HG03521 (cell line): ENCODE measurements around the gene C1orf21.

Experiments
- ATAC-seq: cut with Tn5 transposase; IDR thresholded peaks from one replicate; pipeline ENCODE4 v1.9.1; 2021; ENCODE audit warnings: mild to moderate bottlenecking, moderate library complexity; ENCODE audit not compliant: unreplicated experiment

Gene C1orf21

GRCh38 chr1:184648160-184648855, 261.5 kb downstream of the C1orf21 start:
- ATAC-seq = no peak

- no peak for ATAC-seq
These were observed 262.0 kb downstream of the C1orf21 start for GRCh38 chr1:184648856-184649201.

- peak; percentile 55 for ATAC-seq
These were observed 262.6 kb downstream of the C1orf21 start for GRCh38 chr1:184649451-184649888.

- no peak for ATAC-seq
These were observed 263.5 kb downstream of the C1orf21 start for GRCh38 chr1:184650177-184650866.

- ATAC-seq = no peak
These were observed 268.4 kb downstream of the C1orf21 start for GRCh38 chr1:184655185-184655584.

GRCh38 chr1:184656221-184656620, 269.4 kb downstream of the C1orf21 start:
- no peak for ATAC-seq

GRCh38 chr1:184658055-184658454, 271.2 kb downstream of the C1orf21 start:
- no peak for ATAC-seq

- ATAC-seq = no peak
These were observed 273.8 kb downstream of the C1orf21 start for GRCh38 chr1:184660462-184661191.

GRCh38 chr1:184661801-184662200, 275.0 kb downstream of the C1orf21 start:
- ATAC-seq = no peak

GRCh38 chr1:184664042-184664660, 277.3 kb downstream of the C1orf21 start:
- ATAC-seq = peak; percentile 62

- no peak for ATAC-seq
These were observed 277.8 kb downstream of the C1orf21 start for GRCh38 chr1:184664661-184665060.

- ATAC-seq = no peak
These were observed 278.5 kb downstream of the C1orf21 start for GRCh38 chr1:184665360-184665759.

- no peak for ATAC-seq
These were observed 282.6 kb downstream of the C1orf21 start for GRCh38 chr1:184669391-184669790.

GRCh38 chr1:184672013-184672726, 285.3 kb downstream of the C1orf21 start:
- ATAC-seq = no peak

- ATAC-seq = no peak
These were observed 286.5 kb downstream of the C1orf21 start for GRCh38 chr1:184673305-184673704.

GRCh38 chr1:184677344-184677743, 290.5 kb downstream of the C1orf21 start:
- no peak for ATAC-seq
